Thyroid gland (tissue), 4 donors: Measurements from ENCODE around the gene TLCD5. TPM values are rescaled to one million over a fixed set of nuclear protein-coding genes. Genes with fewer than 3 reads are reported as not detected.

Experiments used
- DNase-seq, 2 donors: peaks; one replicate each; pipeline ENCODE4 v3.0.0-alpha.2; 2019
- H3K27ac ChIP-seq, 3 donors: fragments of 200-600 bp; sonication (generic); 1 replicate in 2 of 3; 2 replicates in 1 of 3; pipeline ENCODE4 v1.5.1; 2016 to 2019; ENCODE audit warnings: mild to moderate bottlenecking in 1 of 3, moderate library complexity in 1 of 3
- H3K27me3 ChIP-seq: fragments of 200-600 bp; sonication (generic); one replicate; pipeline ENCODE4 v1.5.1; 2019
- H3K36me3 ChIP-seq, 2 donors: fragments of 200-600 bp; sonication (generic); one replicate each; pipeline ENCODE4 v1.5.1; 2016 to 2019
- H3K4me1 ChIP-seq, 2 donors: fragments of 200-600 bp; sonication (generic); one replicate each; pipeline ENCODE4 v1.5.1; 2017 to 2019
- H3K4me3 ChIP-seq, 3 donors: fragments of 200-600 bp; sonication (generic); replicated peaks in 1 of 3; 1 replicate in 2 of 3; 2 replicates in 1 of 3; pipeline ENCODE4 v1.5.1; 2016; ENCODE audit warnings: mild to moderate bottlenecking in 1 of 3
- H3K9me3 ChIP-seq: fragments of 200-600 bp; sonication (generic); one replicate; pipeline ENCODE4 v1.5.1; 2017
- CTCF ChIP-seq, 6 experiments: fragments of 200-600 bp in 3 of 6; fragments of 450-650 bp in 3 of 6; sonication (generic) in 3 of 6; IDR thresholded peaks; one replicate each; pipeline ENCODE4 v1.5.1; 2016 to 2019; ENCODE audit warnings: antibody characterized with exemption in 6 of 6, mild to moderate bottlenecking in 2 of 6, inconsistent platforms in 1 of 6, moderate library complexity in 1 of 6
- POLR2A ChIP-seq, 2 donors: fragments of 450-650 bp; IDR thresholded peaks; one replicate each; pipeline ENCODE4 v1.6.1; 2017; ENCODE audit warnings: antibody characterized with exemption in 2 of 2, mild to moderate bottlenecking in 2 of 2, moderate library complexity in 1 of 2
- WGBS, 2 donors: methylation state at CpG; one replicate each; pipeline ENCODE4 v1.1.5; 2017; 5-methylcytosine and 5-hydroxymethylcytosine counted together
- intact Hi-C: fragments of 100-400 bp; cut with DNase I; formaldehyde crosslinking; loops from one replicate; pipeline ENCODE4 v1.15.1; 2023
- total RNA-seq, 4 donors: library from RNA; depleted of rRNA; stranded (reverse); fragments of >200 nt; gene quantifications; one replicate each; pipeline ENCODE4 v1.2.3, GENCODE V29; 2016

TLCD5 gene
- total RNA-seq, 4 donors from 2014 or later: 12.5 to 14.0 (median 13.4) TPM

- H3K36me3 ChIP-seq: no peaks in the 10 kb centered on the region
- DNase-seq: peak; percentile 95 to 96
- peak in 3 of 6 experiments; percentile 14 to 32 (median 18) for TF ChIP-seq CTCF (IDR thresholded peaks at IDR 0.05)
- TF ChIP-seq POLR2A (IDR thresholded peaks at IDR 0.05): peak; percentile 75 to 93
- intact Hi-C loops: loop anchor here (5.0 kb wide), 1 partner anchor 351 kb away; no protein-coding TSS in a partner anchor
- H3K27ac ChIP-seq: peak within 1 kb of the TSS; percentile 90 to 99 (median 93)
- WGBS, 2 donors: 0% methylated on average over 8 to 12 of the region's 92 CpGs
- H3K4me3 ChIP-seq: peak within 1 kb of the TSS; percentile 58 to 92 (median 65)
- no peaks in the 10 kb centered on the region for H3K9me3 ChIP-seq
- H3K4me1 ChIP-seq: peaks cover 28 to 35% of the 10 kb centered on the region in 2 donors
- no peaks in the 10 kb centered on the region for H3K27me3 ChIP-seq
Observed at GRCh38 chr11:120335908-120336640, 11.0 kb downstream of the TLCD5 start, which contains the start of gene ARHGEF12. ARHGEF12 (plus strand) TSS chr11:120336413; CDS start chr11:120337244, 831 bp downstream.

- 0% methylated on average over 14 to 24 of the region's 56 CpGs for WGBS, 2 donors
- Histone ChIP-seq H3K9me3 (no peaks in the 10 kb centered on the region), H3K4me3 (peak overlapping the region; percentile 45 to 92 (median 65)), H3K4me1 (peaks cover 22 to 41% of the 10 kb centered on the region in 2 donors), H3K27ac (peak overlapping the region; percentile 90 to 99 (median 93)), H3K36me3 (no peaks in the 10 kb centered on the region), H3K27me3 (no peaks in the 10 kb centered on the region)
- intact Hi-C loops: loop anchor here (5.0 kb wide), 1 partner anchor 351 kb away; no protein-coding TSS in a partner anchor
- TF ChIP-seq CTCF (IDR thresholded peaks at IDR 0.05) (no peak), POLR2A (IDR thresholded peaks at IDR 0.05) (no peak)
- peak; percentile 48 to 52 for DNase-seq
Observed at GRCh38 chr11:120336641-120337354, 11.7 kb downstream of the TLCD5 start.

- peak overlapping the region; percentile 45 to 92 (median 65) for H3K4me3 ChIP-seq
- no peaks in the 10 kb centered on the region for H3K27me3 ChIP-seq
- intact Hi-C loops: loop anchor here (5.0 kb wide), 1 partner anchor 350 kb away; no protein-coding TSS in a partner anchor
- no peaks in the 10 kb centered on the region for H3K9me3 ChIP-seq
- no peak for DNase-seq
- TF ChIP-seq POLR2A (IDR thresholded peaks at IDR 0.05) (no peak), CTCF (IDR thresholded peaks at IDR 0.05) (no peak)
- H3K27ac ChIP-seq: peak overlapping the region; percentile 90 to 99 (median 93)
- peaks cover 28 to 41% of the 10 kb centered on the region in 2 donors for H3K4me1 ChIP-seq
- 4 to 7% methylated on average over 18 of the region's 18 CpGs for WGBS, 2 donors
- no peaks in the 10 kb centered on the region for H3K36me3 ChIP-seq
Observed at GRCh38 chr11:120337355-120338106, 12.4 kb downstream of the TLCD5 start.

GRCh38 chr11:120338107-120338933, 13.2 kb downstream of the TLCD5 start:
- Histone ChIP-seq H3K27me3 (no peaks in the 10 kb centered on the region), H3K27ac (peak overlapping the region; percentile 90 to 99 (median 93)), H3K4me3 (peak overlapping the region in 2 of 3 donors; percentile 65 to 92), H3K4me1 (peaks cover 31 to 39% of the 10 kb centered on the region in 2 donors), H3K9me3 (no peaks in the 10 kb centered on the region), H3K36me3 (no peaks in the 10 kb centered on the region)
- TF ChIP-seq CTCF (IDR thresholded peaks at IDR 0.05) (no peak), POLR2A (IDR thresholded peaks at IDR 0.05) (no peak)
- no peak for DNase-seq
- WGBS, 2 donors: 36 to 44% methylated on average over 7 of the region's 7 CpGs
- intact Hi-C loops: loop anchor here (5.0 kb wide), 1 partner anchor 349 kb away; no protein-coding TSS in a partner anchor
